Mucosa of rectum (tissue), 2 donors: ENCODE data around the gene GLS.

ENCODE experiments used
- H3K27ac ChIP-seq, 2 donors: one replicate each; pipeline ENCODE4 v1.7.0; 2013; ENCODE audit warnings: inconsistent platforms in 2 of 2, low read depth in 2 of 2, low read length in 2 of 2
- H3K27me3 ChIP-seq, 2 donors: one replicate each; pipeline ENCODE4 v1.7.0; 2013; ENCODE audit warnings: low read length in 2 of 2; ENCODE audit not compliant: control insufficient read depth in 2 of 2, insufficient read depth in 2 of 2
- H3K36me3 ChIP-seq, 2 donors: one replicate each; pipeline ENCODE4 v1.7.0; 2013; ENCODE audit warnings: low read length in 2 of 2; ENCODE audit not compliant: control insufficient read depth in 2 of 2, insufficient read depth in 2 of 2
- H3K4me1 ChIP-seq, 2 donors: one replicate each; pipeline ENCODE4 v1.7.0; 2013; ENCODE audit warnings: low read length in 2 of 2, mild to moderate bottlenecking in 1 of 2; ENCODE audit not compliant: control insufficient read depth in 2 of 2, insufficient read depth in 2 of 2
- H3K4me3 ChIP-seq, 2 donors: one replicate each; pipeline ENCODE4 v1.7.0; 2013; ENCODE audit warnings: low read length in 2 of 2
- H3K9ac ChIP-seq, 2 donors: one replicate each; pipeline ENCODE4 v1.7.0; 2013; ENCODE audit warnings: low read length in 2 of 2, low read depth in 1 of 2, mild to moderate bottlenecking in 1 of 2
- H3K9me3 ChIP-seq, 2 donors: one replicate each; pipeline ENCODE4 v1.7.0; 2013; ENCODE audit warnings: low read length in 2 of 2; ENCODE audit not compliant: control insufficient read depth in 2 of 2
- donor health status: healthy.
- donor health status: Normal muscosa, but diverticular disease.

The GLS gene

DNA sequence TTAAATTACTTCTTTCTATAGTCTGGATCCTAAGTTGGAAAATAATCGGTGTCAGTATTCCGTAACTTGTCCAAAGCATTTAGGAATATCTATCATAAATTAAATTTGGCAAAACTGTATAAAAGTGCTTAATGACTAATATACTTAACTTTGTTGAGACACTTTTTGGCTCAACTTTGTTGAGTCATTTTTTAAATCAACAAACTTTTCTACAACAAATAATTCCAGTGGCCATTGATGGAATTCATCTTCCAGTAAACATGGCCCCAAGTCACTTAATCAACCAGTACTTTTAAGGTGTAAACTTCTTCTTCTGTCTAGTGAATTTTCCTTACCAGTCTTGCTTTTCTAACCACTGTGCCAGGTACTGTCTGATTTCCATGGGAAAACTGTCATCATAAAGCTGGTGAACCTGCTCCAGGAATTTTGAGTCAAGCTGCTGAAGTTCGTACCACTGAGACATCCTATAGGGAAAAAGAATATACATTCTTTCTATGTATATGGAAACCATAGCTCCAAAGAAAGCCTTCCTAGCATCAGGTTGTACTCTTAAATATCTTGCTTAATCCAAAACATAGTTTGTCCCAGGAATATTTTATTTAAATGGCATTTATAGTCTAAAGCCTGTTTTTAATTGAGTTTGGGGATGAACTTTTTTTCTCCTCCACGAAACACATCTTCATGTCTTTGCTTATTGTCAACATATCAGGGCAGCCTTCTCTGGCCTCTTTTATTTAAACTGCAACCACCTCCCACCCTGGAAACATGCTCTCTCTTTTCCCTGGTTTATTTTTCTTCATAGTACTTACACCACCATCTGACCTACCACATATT lies 129.1 kb downstream of the GLS start:
- Histone ChIP-seq H3K27me3 (no peaks in the 10 kb centered on the region), H3K4me3 (no peak overlapping the region), H3K27ac (no peak overlapping the region), H3K36me3 (peaks cover 51% of the 10 kb centered on the region in 2 donors), H3K9me3 (no peaks in the 10 kb centered on the region), H3K4me1 (peaks cover 17 to 20% of the 10 kb centered on the region in 2 donors), H3K9ac (no peak overlapping the region)

GRCh38 chr2:191010887-191011885 lies 130.6 kb downstream of the GLS start:
- Histone ChIP-seq H3K27ac (no peak overlapping the region), H3K4me1 (peaks cover 18 to 22% of the 10 kb centered on the region in 2 donors), H3K4me3 (peak overlapping the region in 1 of 2 donors; percentile 27)

GRCh38 chr2:191012346-191012745 lies 131.7 kb downstream of the GLS start:
- Histone ChIP-seq H3K27ac (no peak overlapping the region), H3K4me3 (peak overlapping the region; percentile 75 to 100), H3K36me3 (peaks cover 26% of the 10 kb centered on the region in 2 donors), H3K27me3 (no peaks in the 10 kb centered on the region), H3K9ac (no peak overlapping the region), H3K4me1 (peaks cover 18 to 22% of the 10 kb centered on the region in 2 donors), H3K9me3 (no peaks in the 10 kb centered on the region)

More at GRCh38 chr2:191010887-191011885, 130.6 kb downstream of the GLS start:
- H3K9me3 ChIP-seq = no peaks in the 10 kb centered on the region
- H3K9ac ChIP-seq = peak overlapping the region in 1 of 2 donors; percentile 8
- peaks cover 37 to 38% of the 10 kb centered on the region in 2 donors for H3K36me3 ChIP-seq
- no peaks in the 10 kb centered on the region for H3K27me3 ChIP-seq

- no peaks in the 10 kb centered on the region for H3K27me3 ChIP-seq
- H3K27ac ChIP-seq = peak overlapping the region; percentile 88 to 92
- peaks cover 18 to 22% of the 10 kb centered on the region in 2 donors for H3K4me1 ChIP-seq
- H3K9me3 ChIP-seq = no peaks in the 10 kb centered on the region
- peak overlapping the region; percentile 75 to 100 for H3K4me3 ChIP-seq
- H3K9ac ChIP-seq = peak overlapping the region; percentile 70 to 93
- H3K36me3 ChIP-seq = peaks cover 20 to 21% of the 10 kb centered on the region in 2 donors
Measured at GRCh38 chr2:191012845-191013681, 132.4 kb downstream of the GLS start.

DNA sequence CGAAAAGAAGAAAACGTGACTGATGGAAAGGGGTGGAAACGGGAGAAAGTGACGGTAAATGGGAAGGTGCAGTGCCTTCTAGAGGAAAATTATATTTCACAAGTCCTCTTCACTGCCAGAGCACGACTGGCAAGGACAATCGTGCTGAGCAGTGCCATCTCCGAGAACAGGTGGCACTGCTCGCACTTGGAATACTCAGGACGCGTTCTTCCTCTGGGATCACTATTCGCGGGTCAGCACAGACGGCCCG lies 133.0 kb downstream of the GLS start:
- peaks cover 15 to 16% of the 10 kb centered on the region in 2 donors for H3K36me3 ChIP-seq
- H3K27me3 ChIP-seq = no peaks in the 10 kb centered on the region
- no peaks in the 10 kb centered on the region for H3K9me3 ChIP-seq
- peak overlapping the region; percentile 70 to 93 for H3K9ac ChIP-seq
- H3K4me1 ChIP-seq = peaks cover 18 to 21% of the 10 kb centered on the region in 2 donors
- H3K4me3 ChIP-seq = peak overlapping the region; percentile 75 to 100
- peak overlapping the region; percentile 88 to 92 for H3K27ac ChIP-seq

DNA sequence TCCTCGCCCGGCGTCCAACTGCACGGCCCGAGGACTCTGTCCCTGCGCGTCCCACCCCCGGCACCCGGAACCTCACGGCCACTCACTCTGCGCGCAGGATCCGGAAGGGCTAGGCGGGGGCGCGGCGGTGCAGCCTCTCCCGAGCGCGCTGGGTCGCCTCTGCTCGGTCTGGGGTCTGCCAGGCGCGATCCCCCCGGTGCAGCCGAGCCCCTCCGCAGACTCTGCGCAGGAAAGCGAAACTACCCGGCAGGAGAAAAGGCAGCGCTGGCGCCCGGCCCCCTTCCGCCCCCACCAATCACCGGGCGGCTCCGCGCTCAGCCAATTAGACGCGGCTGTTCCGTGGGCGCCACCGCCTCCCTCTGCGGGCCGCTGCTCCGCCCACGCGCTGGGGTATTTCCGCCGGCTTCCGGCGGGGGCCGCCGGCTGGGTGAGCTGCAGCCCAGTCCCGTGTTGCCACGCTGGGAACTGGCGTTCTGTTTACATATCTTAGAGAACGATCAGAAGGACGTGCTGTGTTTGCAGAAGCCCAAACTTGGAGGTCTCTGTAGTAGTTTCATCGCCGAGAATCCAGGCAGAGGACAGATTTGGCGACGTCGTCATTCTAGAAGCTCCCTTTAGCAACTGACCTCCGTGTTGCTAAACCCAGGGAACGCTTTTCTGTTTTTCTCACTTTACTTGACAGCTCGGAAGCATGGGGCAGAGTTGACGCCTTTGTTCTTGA lies 133.5 kb downstream of the GLS start, which contains the start of gene STAT1:
STAT1 (minus strand) TSS at position 240 of the 721 bp plus-strand sequence. CDS start 4,168 bp downstream, outside the sequence.
- Histone ChIP-seq H3K9ac (peak within 1 kb of the TSS; percentile 70 to 93), H3K4me1 (peaks cover 18 to 19% of the 10 kb centered on the region in 2 donors), H3K36me3 (peaks cover 11 to 12% of the 10 kb centered on the region in 2 donors), H3K9me3 (no peaks in the 10 kb centered on the region), H3K27me3 (no peaks in the 10 kb centered on the region), H3K4me3 (peak within 1 kb of the TSS; percentile 75 to 100), H3K27ac (peak within 1 kb of the TSS; percentile 88 to 92)

DNA sequence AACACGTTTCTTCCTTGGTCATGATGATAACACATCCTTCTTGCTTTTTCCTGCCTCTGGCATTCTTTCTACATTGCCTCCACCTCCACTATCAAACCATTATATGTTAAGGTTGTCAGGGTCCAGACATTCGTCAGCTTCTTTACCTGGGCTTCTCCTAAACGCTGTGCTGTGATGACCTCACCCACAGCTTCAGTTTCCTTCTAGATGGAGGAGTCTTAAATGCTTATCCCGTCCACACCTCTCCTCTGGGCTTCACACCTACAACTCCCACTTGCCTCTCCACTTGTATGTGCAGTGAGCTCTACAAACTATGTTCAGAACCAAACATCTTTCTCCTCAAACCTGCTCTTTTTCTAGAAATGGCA lies 134.0 kb downstream of the GLS start:
- no peaks in the 10 kb centered on the region for H3K9me3 ChIP-seq
- peak overlapping the region; percentile 75 to 100 for H3K4me3 ChIP-seq
- peaks cover 18 to 19% of the 10 kb centered on the region in 2 donors for H3K4me1 ChIP-seq
- H3K9ac ChIP-seq = peak overlapping the region; percentile 70 to 82
- peak overlapping the region; percentile 88 to 92 for H3K27ac ChIP-seq
- no peaks in the 10 kb centered on the region for H3K27me3 ChIP-seq
- H3K36me3 ChIP-seq = peaks cover 6 to 8% of the 10 kb centered on the region in 2 donors
